Measurements from ENCODE around the gene IGF2BP3.

Gene IGF2BP3

GRCh38 chr7:23482686-23483085 lies 12.4 kb upstream of the IGF2BP3 start:
- peaks cover 17% of the 10 kb centered on the region for H3K27me3 ChIP-seq
- H3K9me3 ChIP-seq: no peaks in the 10 kb centered on the region
- H3K36me3 ChIP-seq: no peaks in the 10 kb centered on the region
- H3K4me1 ChIP-seq: no peaks in the 10 kb centered on the region
- H3K4me3 ChIP-seq: no peak overlapping the region
- H3K27ac ChIP-seq: no peak overlapping the region
- no peaks in the 10 kb centered on the region for H4K20me1 ChIP-seq
- no peak for TF ChIP-seq Cebpa-rat (IDR thresholded peaks at IDR 0.05)
- no peak overlapping the region for H3K4me2 ChIP-seq
- H3K9ac ChIP-seq: no peak overlapping the region

GRCh38 chr7:23477962-23478866 lies 7.9 kb upstream of the IGF2BP3 start:
- no peak for TF ChIP-seq Cebpa-rat (IDR thresholded peaks at IDR 0.05)
- H4K20me1 ChIP-seq: peaks cover 40% of the 10 kb centered on the region
- H3K9me3 ChIP-seq: no peaks in the 10 kb centered on the region; the same call in 1 of the 2 replicates
- H3K36me3 ChIP-seq: no peaks in the 10 kb centered on the region
- no peak overlapping the region for H3K9ac ChIP-seq
- H3K27me3 ChIP-seq: peaks cover 57% of the 10 kb centered on the region
- no peak overlapping the region for H3K4me3 ChIP-seq
- no peak overlapping the region for H3K27ac ChIP-seq
- no peak overlapping the region for H3K4me2 ChIP-seq
- peaks cover 12% of the 10 kb centered on the region for H3K4me1 ChIP-seq

- Histone ChIP-seq H3K4me3 (no peak overlapping the region), H3K9me3 (no peaks in the 10 kb centered on the region; the same call in 1 of the 2 replicates), H4K20me1 (peaks cover 51% of the 10 kb centered on the region), H3K27me3 (peaks cover 68% of the 10 kb centered on the region), H3K4me2 (no peak overlapping the region), H3K36me3 (no peaks in the 10 kb centered on the region), H3K4me1 (peaks cover 12% of the 10 kb centered on the region), H3K9ac (no peak overlapping the region), H3K27ac (no peak overlapping the region)
- no peak for TF ChIP-seq Cebpa-rat (IDR thresholded peaks at IDR 0.05)
Measured at GRCh38 chr7:23477157-23477499, 6.8 kb upstream of the IGF2BP3 start.

- Histone ChIP-seq H3K4me2 (no peak overlapping the region), H3K36me3 (no peaks in the 10 kb centered on the region), H3K4me1 (peaks cover 12% of the 10 kb centered on the region), H4K20me1 (peaks cover 57% of the 10 kb centered on the region), H3K27me3 (peaks cover 74% of the 10 kb centered on the region), H3K9me3 (no peaks in the 10 kb centered on the region; the same call in 1 of the 2 replicates), H3K27ac (no peak overlapping the region), H3K4me3 (no peak overlapping the region), H3K9ac (no peak overlapping the region)
- TF ChIP-seq Cebpa-rat (IDR thresholded peaks at IDR 0.05): no peak
Measured at GRCh38 chr7:23476286-23477156, 6.2 kb upstream of the IGF2BP3 start.

- Histone ChIP-seq H3K4me2 (no peak overlapping the region), H3K9me3 (no peaks in the 10 kb centered on the region; the same call in 1 of the 2 replicates), H3K9ac (no peak overlapping the region), H3K36me3 (no peaks in the 10 kb centered on the region), H4K20me1 (peaks cover 65% of the 10 kb centered on the region), H3K4me1 (peaks cover 13% of the 10 kb centered on the region), H3K27ac (no peak overlapping the region), H3K27me3 (peaks cover 85% of the 10 kb centered on the region), H3K4me3 (no peak overlapping the region)
- TF ChIP-seq Cebpa-rat (IDR thresholded peaks at IDR 0.05): no peak
Measured at GRCh38 chr7:23475576-23475839, 5.2 kb upstream of the IGF2BP3 start.

GRCh38 chr7:23474829-23475575 lies 4.7 kb upstream of the IGF2BP3 start:
- H3K27me3 ChIP-seq: peaks cover 90% of the 10 kb centered on the region
- H3K4me2 ChIP-seq: peak overlapping the region; percentile 84
- no peak overlapping the region for H3K9ac ChIP-seq
- H3K9me3 ChIP-seq: no peaks in the 10 kb centered on the region; the same call in 1 of the 2 replicates
- no peak overlapping the region for H3K27ac ChIP-seq
- no peaks in the 10 kb centered on the region for H3K36me3 ChIP-seq
- H4K20me1 ChIP-seq: peaks cover 70% of the 10 kb centered on the region
- peak overlapping the region; percentile 51 for H3K4me3 ChIP-seq
- H3K4me1 ChIP-seq: peaks cover 16% of the 10 kb centered on the region
- TF ChIP-seq Cebpa-rat (IDR thresholded peaks at IDR 0.05): no peak

GRCh38 chr7:23474094-23474828 lies 4.0 kb upstream of the IGF2BP3 start:
- H3K4me3 ChIP-seq: peak overlapping the region; percentile 51
- H3K9ac ChIP-seq: no peak overlapping the region
- no peak overlapping the region for H3K27ac ChIP-seq
- no peaks in the 10 kb centered on the region for H3K36me3 ChIP-seq
- peak overlapping the region; percentile 84 for H3K4me2 ChIP-seq
- H3K27me3 ChIP-seq: peaks cover 95% of the 10 kb centered on the region
- no peaks in the 10 kb centered on the region; the same call in 1 of the 2 replicates for H3K9me3 ChIP-seq
- H3K4me1 ChIP-seq: peaks cover 22% of the 10 kb centered on the region
- H4K20me1 ChIP-seq: peaks cover 78% of the 10 kb centered on the region
- TF ChIP-seq Cebpa-rat (IDR thresholded peaks at IDR 0.05): peak; percentile 87

GRCh38 chr7:23473844-23474093 lies 3.5 kb upstream of the IGF2BP3 start:
- Histone ChIP-seq H3K9me3 (no peaks in the 10 kb centered on the region; the same call in 1 of the 2 replicates), H4K20me1 (peaks cover 83% of the 10 kb centered on the region), H3K27ac (no peak overlapping the region), H3K4me1 (peaks cover 27% of the 10 kb centered on the region), H3K27me3 (peaks cover 96% of the 10 kb centered on the region), H3K36me3 (no peaks in the 10 kb centered on the region), H3K9ac (no peak overlapping the region), H3K4me2 (peak overlapping the region; percentile 84), H3K4me3 (peak overlapping the region; percentile 51)
- no peak for TF ChIP-seq Cebpa-rat (IDR thresholded peaks at IDR 0.05)
